Measurements from ENCODE around the gene ATCAY. TPM values are rescaled to one million over a fixed set of nuclear protein-coding genes. Genes with fewer than 3 reads are reported as not detected.
"Not testable (repeated sequence)": the region's sequence is repeated elsewhere in the genome, so short reads cannot be mapped to it uniquely, and the experiment has no call there.

ATCAY gene
- total RNA-seq, 1 experiment from 2014 or later: not detected

DNA sequence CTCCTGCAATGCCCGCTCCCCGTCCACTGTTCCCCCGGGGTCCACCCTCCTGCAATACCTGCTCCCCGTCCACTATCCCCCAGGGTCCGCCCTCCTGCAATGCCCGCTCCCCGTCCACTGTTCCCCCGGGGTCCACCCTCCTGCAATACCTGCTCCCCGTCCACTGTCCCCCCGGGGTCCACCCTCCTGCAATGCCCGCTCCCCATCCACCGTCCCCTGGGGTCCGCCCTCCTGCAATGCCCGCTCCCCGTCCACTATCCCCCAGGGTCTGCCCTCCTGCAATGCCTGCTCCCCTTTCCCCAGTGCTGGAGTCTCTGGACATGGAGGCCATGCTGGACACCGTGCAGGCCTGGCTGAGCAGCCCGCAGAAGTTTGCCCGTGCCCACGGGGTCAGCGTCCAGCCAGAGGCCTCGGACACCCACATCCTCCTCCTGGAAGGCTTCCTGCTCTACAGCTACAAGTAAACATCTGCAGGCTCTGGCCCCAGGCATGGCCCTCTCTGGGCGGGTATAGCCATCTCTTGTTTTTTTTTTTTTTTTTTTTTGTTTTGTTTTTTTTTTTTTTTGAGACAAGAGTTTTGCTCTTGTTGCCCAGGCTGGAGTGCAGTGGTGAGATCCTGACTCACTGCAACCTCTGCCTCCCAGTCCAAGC lies 57.9 kb downstream of the ATCAY start:
- H3K9ac ChIP-seq (ENCODE audit: low read length); H3K36me3 ChIP-seq (ENCODE audit: insufficient read depth, low read length); H3K4me2 ChIP-seq (ENCODE audit: low read depth, low read length, poor library complexity, severe bottlenecking); H4K20me1 ChIP-seq (ENCODE audit: insufficient read depth, low read depth, low read length); H2AFZ ChIP-seq (ENCODE audit: low read length); H3K4me3 ChIP-seq (ENCODE audit: low read length); H3K9me3 ChIP-seq (ENCODE audit: low read length); H3K9me2 ChIP-seq (replicated peaks; ENCODE audit: insufficient read depth, low read length); H3K4me1 ChIP-seq (ENCODE audit: low read length); H3K79me2 ChIP-seq (ENCODE audit: low read length); H3K27ac ChIP-seq (ENCODE audit: low read length); H3K27me3 ChIP-seq (ENCODE audit: low read length); DNase-seq: not testable (repeated sequence)

DNA sequence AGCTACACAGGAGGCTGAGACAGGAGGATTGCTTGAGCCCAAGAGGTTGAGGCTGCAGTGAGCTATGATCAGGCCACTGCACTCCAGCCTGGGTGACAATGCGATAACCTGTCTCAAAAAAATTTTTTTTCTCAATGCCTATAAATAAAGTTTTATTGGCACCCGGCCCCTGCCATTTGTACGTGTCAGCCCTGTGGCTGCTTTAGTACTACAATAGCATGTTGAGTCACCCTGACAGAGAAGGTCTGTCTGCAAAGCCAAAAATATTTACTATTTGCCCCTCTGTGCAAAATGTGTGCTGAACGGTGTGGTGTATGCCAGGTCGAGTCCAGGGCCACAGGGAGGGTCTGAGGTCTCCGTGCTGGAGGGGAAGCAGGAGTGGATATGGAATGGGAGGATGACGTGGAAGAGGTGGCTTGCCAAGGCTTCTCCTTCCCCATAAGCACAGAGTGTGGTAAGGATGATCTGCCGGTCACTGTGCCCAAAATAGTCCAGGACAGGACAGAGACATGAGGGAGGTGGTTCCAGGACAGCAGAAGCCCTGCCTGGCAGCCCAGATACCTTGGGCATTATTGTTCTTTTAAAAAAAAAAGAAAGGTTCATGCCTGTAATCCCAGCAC lies 62.4 kb downstream of the ATCAY start:
- Histone ChIP-seq H3K36me3 (ENCODE audit: insufficient read depth, low read length) (no peaks in the 10 kb centered on the region), H3K4me3 (ENCODE audit: low read length) (no peak overlapping the region), H4K20me1 (ENCODE audit: insufficient read depth, low read depth, low read length) (no peaks in the 10 kb centered on the region), H3K9ac (ENCODE audit: low read length) (no peak overlapping the region), H2AFZ (ENCODE audit: low read length) (no peak overlapping the region), H3K27me3 (ENCODE audit: low read length) (no peaks in the 10 kb centered on the region), H3K9me3 (ENCODE audit: low read length) (no peaks in the 10 kb centered on the region), H3K4me2 (ENCODE audit: low read depth, low read length, poor library complexity, severe bottlenecking) (no peak overlapping the region), H3K27ac (ENCODE audit: low read length) (no peak overlapping the region), H3K79me2 (ENCODE audit: low read length) (no peaks in the 10 kb centered on the region), H3K4me1 (ENCODE audit: low read length) (no peaks in the 10 kb centered on the region), H3K9me2 (replicated peaks; ENCODE audit: insufficient read depth, low read length) (no peaks in the 10 kb centered on the region)
- peak; percentile 60 for DNase-seq

DNA sequence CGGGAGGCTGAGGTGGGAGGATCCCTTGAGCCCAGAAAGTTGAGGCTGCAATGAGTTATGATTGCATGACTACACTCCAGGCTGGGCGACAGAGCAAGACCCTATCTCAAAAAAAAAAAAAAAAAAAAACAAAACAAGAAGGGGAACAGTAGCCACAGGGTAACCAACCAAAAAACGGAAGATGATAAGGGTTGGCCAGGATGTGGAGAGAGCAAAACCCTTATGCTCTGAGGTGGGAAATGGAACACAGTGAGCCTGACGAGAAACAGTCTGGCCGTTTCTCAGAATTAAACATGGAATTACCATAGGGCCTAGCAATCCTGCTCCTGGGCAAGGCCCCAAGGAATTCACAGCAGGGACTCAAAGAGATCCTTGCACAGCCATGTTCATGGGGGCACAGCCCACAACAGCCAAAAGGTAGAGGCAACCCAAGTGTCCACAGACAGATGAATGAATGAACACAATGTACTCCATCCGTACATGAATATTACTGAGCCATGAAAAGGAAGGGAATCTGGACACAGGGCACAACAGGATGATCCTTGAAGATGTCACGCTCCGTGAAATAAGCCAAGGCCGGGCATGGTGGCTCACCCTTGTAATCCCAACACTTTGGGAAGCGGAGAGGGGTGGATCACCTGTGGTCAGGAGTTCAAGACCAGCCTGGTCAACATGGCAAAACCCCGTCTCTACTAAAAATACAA lies 63.7 kb downstream of the ATCAY start:
- Histone ChIP-seq H3K4me3 (ENCODE audit: low read length) (no peak overlapping the region), H4K20me1 (ENCODE audit: insufficient read depth, low read depth, low read length) (no peaks in the 10 kb centered on the region), H3K4me1 (ENCODE audit: low read length) (no peaks in the 10 kb centered on the region), H3K36me3 (ENCODE audit: insufficient read depth, low read length) (no peaks in the 10 kb centered on the region), H3K27ac (ENCODE audit: low read length) (no peak overlapping the region), H3K4me2 (ENCODE audit: low read depth, low read length, poor library complexity, severe bottlenecking) (no peak overlapping the region), H3K9ac (ENCODE audit: low read length) (no peak overlapping the region), H3K9me3 (ENCODE audit: low read length) (no peaks in the 10 kb centered on the region), H2AFZ (ENCODE audit: low read length) (no peak overlapping the region), H3K79me2 (ENCODE audit: low read length) (no peaks in the 10 kb centered on the region), H3K9me2 (replicated peaks; ENCODE audit: insufficient read depth, low read length) (no peaks in the 10 kb centered on the region), H3K27me3 (ENCODE audit: low read length) (no peaks in the 10 kb centered on the region)
- DNase-seq: no peak

DNA sequence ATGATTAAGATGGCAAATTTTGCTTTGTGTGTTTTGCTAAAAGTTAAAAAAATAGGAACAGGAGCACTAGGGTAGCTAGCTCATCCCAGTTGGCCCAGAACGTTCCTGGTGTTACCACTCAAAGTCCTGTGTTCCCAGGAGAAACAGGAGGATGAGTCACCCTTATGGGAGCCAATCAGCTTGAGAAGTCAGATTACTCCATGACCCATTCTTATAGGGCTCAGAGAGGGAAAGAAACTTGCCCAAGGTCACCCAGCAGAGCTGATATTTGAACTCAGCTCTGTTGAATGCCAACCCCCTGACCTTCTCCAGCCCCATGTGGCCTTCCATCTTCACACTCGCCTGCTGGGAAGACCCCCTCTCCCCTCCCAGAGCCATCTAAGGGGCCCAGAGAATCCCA lies 65.4 kb downstream of the ATCAY start:
- no peak overlapping the region for H3K9ac ChIP-seq (ENCODE audit: low read length)
- no peaks in the 10 kb centered on the region for H3K9me3 ChIP-seq (ENCODE audit: low read length)
- DNase-seq: no peak

DNA sequence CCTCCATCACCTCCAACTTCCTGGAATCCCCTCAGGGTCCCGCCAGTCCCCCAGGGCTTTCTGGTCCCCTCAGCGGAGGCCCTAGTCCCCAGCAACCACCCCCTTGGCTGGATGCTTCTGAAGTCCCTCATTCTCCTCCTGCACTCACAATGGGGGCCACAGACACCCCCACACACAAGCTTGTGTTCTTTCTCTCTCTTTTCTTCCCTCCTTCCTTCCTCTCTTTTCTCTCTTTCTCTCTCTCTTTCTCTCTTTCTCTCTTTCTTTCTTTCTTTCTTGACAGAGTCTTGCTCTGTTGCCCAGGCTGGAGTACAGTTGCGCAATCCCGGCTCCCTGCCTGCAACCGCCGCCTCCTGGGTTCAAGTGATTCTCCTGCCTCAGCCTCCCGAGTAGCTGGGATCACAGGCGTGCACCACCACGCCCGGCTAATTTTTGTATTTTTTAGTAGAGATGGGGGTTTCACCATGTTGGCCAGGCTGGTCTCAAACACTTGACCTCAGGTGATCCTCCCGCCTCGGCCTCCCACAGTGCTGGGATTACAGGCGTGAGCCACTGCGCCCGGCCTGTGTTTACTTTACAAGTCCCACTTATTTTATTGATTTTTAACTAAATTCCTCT lies 66.9 kb downstream of the ATCAY start:
- not testable (repeated sequence) for H3K27ac ChIP-seq (ENCODE audit: low read length); H3K9me3 ChIP-seq (ENCODE audit: low read length); H3K4me2 ChIP-seq (ENCODE audit: low read depth, low read length, poor library complexity, severe bottlenecking); H3K4me3 ChIP-seq (ENCODE audit: low read length); DNase-seq; H3K4me1 ChIP-seq (ENCODE audit: low read length); H4K20me1 ChIP-seq (ENCODE audit: insufficient read depth, low read depth, low read length); H3K27me3 ChIP-seq (ENCODE audit: low read length); H3K9me2 ChIP-seq (replicated peaks; ENCODE audit: insufficient read depth, low read length); H3K79me2 ChIP-seq (ENCODE audit: low read length); H3K36me3 ChIP-seq (ENCODE audit: insufficient read depth, low read length); H2AFZ ChIP-seq (ENCODE audit: low read length); H3K9ac ChIP-seq (ENCODE audit: low read length)

More for the DNA sequence above, 65.4 kb downstream of the ATCAY start:
- H3K4me2 ChIP-seq (ENCODE audit: low read depth, low read length, poor library complexity, severe bottlenecking): no peak overlapping the region
- no peak overlapping the region for H2AFZ ChIP-seq (ENCODE audit: low read length)
- no peak overlapping the region for H3K27ac ChIP-seq (ENCODE audit: low read length)
- no peaks in the 10 kb centered on the region for H4K20me1 ChIP-seq (ENCODE audit: insufficient read depth, low read depth, low read length)
- no peaks in the 10 kb centered on the region for H3K9me2 ChIP-seq (replicated peaks; ENCODE audit: insufficient read depth, low read length)
- H3K27me3 ChIP-seq (ENCODE audit: low read length): no peaks in the 10 kb centered on the region
- H3K36me3 ChIP-seq (ENCODE audit: insufficient read depth, low read length): no peaks in the 10 kb centered on the region
- H3K4me1 ChIP-seq (ENCODE audit: low read length): no peaks in the 10 kb centered on the region
- no peaks in the 10 kb centered on the region for H3K79me2 ChIP-seq (ENCODE audit: low read length)
- no peak overlapping the region for H3K4me3 ChIP-seq (ENCODE audit: low read length)

DNA sequence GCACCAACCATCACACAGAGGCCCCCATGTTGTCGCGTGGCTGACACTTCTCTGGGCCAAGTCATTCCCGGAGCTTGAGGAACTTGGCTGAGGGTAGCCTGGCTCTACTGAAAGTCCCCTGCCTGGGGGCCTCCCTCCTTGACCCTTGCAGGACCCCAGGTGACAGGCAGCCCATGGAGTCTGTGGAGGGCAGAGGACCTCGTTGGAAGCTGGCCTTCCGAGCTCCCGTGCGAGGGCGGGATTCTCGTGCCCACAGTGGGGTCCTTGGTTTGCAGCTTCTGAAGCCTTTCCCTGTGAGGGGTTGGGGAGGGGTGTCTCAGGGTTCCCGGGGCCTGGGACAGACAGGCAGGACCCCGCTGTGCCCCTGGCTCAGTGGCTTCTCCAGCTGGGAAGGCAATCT lies 68.8 kb downstream of the ATCAY start:
- H4K20me1 ChIP-seq (ENCODE audit: insufficient read depth, low read depth, low read length): no peaks in the 10 kb centered on the region; the same call in 1 of the 2 replicates
- no peak overlapping the region for H3K27ac ChIP-seq (ENCODE audit: low read length)
- H3K79me2 ChIP-seq (ENCODE audit: low read length): no peaks in the 10 kb centered on the region
- no peaks in the 10 kb centered on the region for H3K9me3 ChIP-seq (ENCODE audit: low read length)
- H2AFZ ChIP-seq (ENCODE audit: low read length): no peak overlapping the region
- no peaks in the 10 kb centered on the region for H3K36me3 ChIP-seq (ENCODE audit: insufficient read depth, low read length)
- DNase-seq: no peak
- no peak overlapping the region for H3K4me2 ChIP-seq (ENCODE audit: low read depth, low read length, poor library complexity, severe bottlenecking)
- no peaks in the 10 kb centered on the region for H3K27me3 ChIP-seq (ENCODE audit: low read length)
- H3K9ac ChIP-seq (ENCODE audit: low read length): no peak overlapping the region
- no peaks in the 10 kb centered on the region for H3K4me1 ChIP-seq (ENCODE audit: low read length)
- H3K9me2 ChIP-seq (replicated peaks; ENCODE audit: insufficient read depth, low read length): no peaks in the 10 kb centered on the region
- no peak overlapping the region for H3K4me3 ChIP-seq (ENCODE audit: low read length)

DNA sequence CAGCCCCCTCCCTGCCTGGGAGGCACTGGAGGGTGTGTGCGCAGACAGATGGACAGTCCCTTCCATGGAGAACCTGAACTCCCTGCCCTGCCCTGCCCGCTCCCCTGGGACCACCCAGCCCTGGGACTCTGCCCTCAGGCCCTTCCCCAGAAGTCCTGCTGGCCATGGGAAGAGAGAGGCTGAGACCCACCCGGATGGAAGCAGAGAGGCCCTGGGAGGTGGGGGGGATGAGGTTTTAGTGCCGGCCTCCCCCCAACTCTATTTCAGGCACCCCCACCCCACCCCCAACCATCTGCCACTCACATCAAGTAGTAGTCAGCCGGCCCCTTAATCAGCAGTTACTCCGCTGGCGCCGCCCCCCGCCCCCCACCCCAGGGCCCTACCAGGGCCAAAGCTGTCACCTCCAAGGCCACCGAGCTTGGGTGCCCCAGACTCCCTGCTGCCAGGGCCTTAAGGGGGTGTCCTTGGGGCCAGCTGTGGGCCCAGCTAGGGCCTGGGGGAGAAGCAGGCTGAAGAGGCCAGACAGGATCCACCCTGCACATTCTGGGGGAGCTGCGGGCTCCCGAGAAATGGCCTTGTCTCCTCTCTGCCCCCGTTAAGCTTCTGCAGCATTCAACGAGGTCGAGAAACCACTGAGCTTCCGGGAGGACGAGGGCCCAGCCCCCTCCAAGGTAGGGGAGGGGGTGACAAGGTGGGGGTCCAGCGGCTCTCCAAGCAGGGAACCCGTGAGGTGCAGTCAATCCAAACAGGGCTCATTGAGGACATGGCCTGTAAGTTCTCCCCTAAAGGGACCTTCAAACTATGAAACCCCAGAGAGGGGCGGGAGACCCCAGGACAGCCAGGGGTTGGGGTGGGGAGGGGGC lies 69.7 kb downstream of the ATCAY start:
- Histone ChIP-seq H4K20me1 (ENCODE audit: insufficient read depth, low read depth, low read length) (no peaks in the 10 kb centered on the region; the same call in 1 of the 2 replicates), H3K9ac (ENCODE audit: low read length) (no peak overlapping the region), H3K4me2 (ENCODE audit: low read depth, low read length, poor library complexity, severe bottlenecking) (no peak overlapping the region), H3K36me3 (ENCODE audit: insufficient read depth, low read length) (no peaks in the 10 kb centered on the region), H3K9me3 (ENCODE audit: low read length) (no peaks in the 10 kb centered on the region), H3K9me2 (replicated peaks; ENCODE audit: insufficient read depth, low read length) (no peaks in the 10 kb centered on the region), H2AFZ (ENCODE audit: low read length) (no peak overlapping the region), H3K4me1 (ENCODE audit: low read length) (no peaks in the 10 kb centered on the region), H3K79me2 (ENCODE audit: low read length) (no peaks in the 10 kb centered on the region), H3K27ac (ENCODE audit: low read length) (no peak overlapping the region), H3K27me3 (ENCODE audit: low read length) (no peaks in the 10 kb centered on the region), H3K4me3 (ENCODE audit: low read length) (no peak overlapping the region)
- no peak for DNase-seq
